DND-41 (cell line): Measurements from ENCODE around the gene GREB1L.

Source experiments
- ATAC-seq: fragments of 200-7000 bp; cut with Tn5 transposase; 3 replicates; pipeline ENCODE4 v1.9.1; 2021; ENCODE audit warnings: low read depth; ENCODE audit not compliant: insufficient read depth
- DNase-seq: peaks from one replicate; pipeline ENCODE4 v3.0.0-alpha.2; 2020
- H2AFZ ChIP-seq: 2 replicates; pipeline ENCODE4 v1.6.0; 2012; ENCODE audit warnings: low read depth, low read length
- H3K27ac ChIP-seq: 2 replicates; pipeline ENCODE4 v1.5.1; 2012; ENCODE audit warnings: low read length, inconsistent platforms
- H3K27me3 ChIP-seq: fragments of 200-600 bp; sonication (generic); 2 replicates; pipeline ENCODE4 v1.6.0; 2012; ENCODE audit warnings: low read length, mild to moderate bottlenecking, inconsistent platforms; ENCODE audit not compliant: insufficient read depth, poor library complexity
- H3K36me3 ChIP-seq: 2 replicates; pipeline ENCODE4 v1.5.1; 2012; ENCODE audit warnings: low read length, inconsistent platforms; ENCODE audit not compliant: insufficient read depth
- H3K4me1 ChIP-seq: 2 replicates; pipeline ENCODE4 v1.5.1; 2012; ENCODE audit warnings: mild to moderate bottlenecking, low read length; ENCODE audit not compliant: insufficient read depth
- H3K4me2 ChIP-seq: 2 replicates; pipeline ENCODE4 v1.6.0; 2012; ENCODE audit warnings: mild to moderate bottlenecking, moderate library complexity, low read length, inconsistent platforms; ENCODE audit not compliant: insufficient read depth
- H3K4me3 ChIP-seq, 2 experiments: fragments of 200-600 bp in 1 of 2; shearing (Covaris generic) in 1 of 2; 2 replicates each; pipeline ENCODE4 v1.5.1; 2012 to 2016; ENCODE audit warnings: inconsistent platforms in 2 of 2, low read length in 2 of 2, mild to moderate bottlenecking in 2 of 2, low read depth in 1 of 2, moderate library complexity in 1 of 2
- H3K79me2 ChIP-seq: 2 replicates; pipeline ENCODE4 v1.6.0; 2012; ENCODE audit warnings: low read length, inconsistent platforms; ENCODE audit not compliant: insufficient read depth
- H3K9ac ChIP-seq: 2 replicates; pipeline ENCODE4 v1.6.0; 2012; ENCODE audit warnings: low read depth, mild to moderate bottlenecking, inconsistent platforms, low read length, moderate library complexity
- H3K9me3 ChIP-seq: 2 replicates; pipeline ENCODE4 v1.5.1; 2012; ENCODE audit warnings: low read length, moderate library complexity, mild to moderate bottlenecking, inconsistent platforms; ENCODE audit not compliant: insufficient read depth, severe bottlenecking
- H4K20me1 ChIP-seq: 2 replicates; pipeline ENCODE4 v1.6.0; 2012; ENCODE audit warnings: low read length; ENCODE audit not compliant: insufficient read depth
- CTCF ChIP-seq: IDR thresholded peaks from 2 replicates; pipeline ENCODE4 v1.5.1; 2012; ENCODE audit warnings: borderline replicate concordance, low read length, moderate library complexity, mild to moderate bottlenecking; ENCODE audit not compliant: poor library complexity, severe bottlenecking; ENCODE audit errors: extremely low read depth
- EZH2 ChIP-seq: IDR thresholded peaks from 3 replicates; pipeline ENCODE4 v1.6.1; 2012; ENCODE audit warnings: borderline replicate concordance, low read depth, mild to moderate bottlenecking, moderate library complexity, low read length, inconsistent platforms; ENCODE audit not compliant: severe bottlenecking

GREB1L gene

GRCh38 chr18:21265971-21266673 lies 24.1 kb downstream of the GREB1L start:
- no peak overlapping the region for H3K4me3 ChIP-seq
- ATAC-seq: no peak
- no peaks in the 10 kb centered on the region for H3K36me3 ChIP-seq
- H3K79me2 ChIP-seq: no peaks in the 10 kb centered on the region
- H3K27me3 ChIP-seq: peaks cover 6% of the 10 kb centered on the region
- no peak for DNase-seq
- H2AFZ ChIP-seq: no peak overlapping the region
- H3K9me3 ChIP-seq: no peaks in the 10 kb centered on the region
- H3K27ac ChIP-seq: no peak overlapping the region
- no peak overlapping the region for H3K9ac ChIP-seq
- H3K4me2 ChIP-seq: no peak overlapping the region
- no peaks in the 10 kb centered on the region for H3K4me1 ChIP-seq
- H4K20me1 ChIP-seq: no peaks in the 10 kb centered on the region
- no peak for TF ChIP-seq CTCF
- TF ChIP-seq EZH2: no peak

- H2AFZ ChIP-seq: no peak overlapping the region
Observed at GRCh38 chr18:21267400-21267799, 25.4 kb downstream of the GREB1L start.

GRCh38 chr18:21269349-21269748 lies 27.3 kb downstream of the GREB1L start:
- Histone ChIP-seq H3K4me3 (no peak overlapping the region), H3K9me3 (no peaks in the 10 kb centered on the region), H2AFZ (no peak overlapping the region), H3K27me3 (peaks cover 3% of the 10 kb centered on the region), H3K9ac (no peak overlapping the region), H3K4me1 (peaks cover 7% of the 10 kb centered on the region; the same call in 1 of the 2 replicates), H3K4me2 (no peak overlapping the region), H3K27ac (no peak overlapping the region), H3K79me2 (no peaks in the 10 kb centered on the region), H4K20me1 (no peaks in the 10 kb centered on the region), H3K36me3 (no peaks in the 10 kb centered on the region)
- no peak for TF ChIP-seq EZH2
- TF ChIP-seq CTCF: no peak
- DNase-seq: no peak
- no peak for ATAC-seq

More at GRCh38 chr18:21267400-21267799, 25.4 kb downstream of the GREB1L start:
- TF ChIP-seq EZH2: no peak
- TF ChIP-seq CTCF: no peak
- Histone ChIP-seq H3K9me3 (no peaks in the 10 kb centered on the region), H3K79me2 (no peaks in the 10 kb centered on the region), H4K20me1 (no peaks in the 10 kb centered on the region), H3K27me3 (peaks cover 3% of the 10 kb centered on the region), H3K36me3 (no peaks in the 10 kb centered on the region), H3K4me2 (no peak overlapping the region), H3K27ac (no peak overlapping the region), H3K4me3 (no peak overlapping the region), H3K9ac (no peak overlapping the region), H3K4me1 (peaks cover 6% of the 10 kb centered on the region; the same call in 1 of the 2 replicates)
- DNase-seq: no peak
- no peak for ATAC-seq

- H3K9me3 ChIP-seq: no peaks in the 10 kb centered on the region
- no peak for ATAC-seq
Observed at GRCh38 chr18:21270453-21270852, 28.4 kb downstream of the GREB1L start.

More at GRCh38 chr18:21270453-21270852, 28.4 kb downstream of the GREB1L start:
- Histone ChIP-seq H3K27ac (no peak overlapping the region), H3K9ac (no peak overlapping the region), H3K79me2 (no peaks in the 10 kb centered on the region), H3K27me3 (no peaks in the 10 kb centered on the region), H2AFZ (no peak overlapping the region), H3K4me1 (peaks cover 7% of the 10 kb centered on the region; the same call in 1 of the 2 replicates), H3K36me3 (no peaks in the 10 kb centered on the region), H3K4me2 (no peak overlapping the region), H3K4me3 (no peak overlapping the region), H4K20me1 (no peaks in the 10 kb centered on the region)
- DNase-seq: no peak
- TF ChIP-seq CTCF: no peak
- no peak for TF ChIP-seq EZH2
